Upper lobe of right lung (tissue), 1 donor: ENCODE results near the gene OR4M2. TPM values are rescaled to one million over a fixed set of nuclear protein-coding genes. Genes with fewer than 3 reads are reported as not detected.
"Not testable (repeated sequence)": the region's sequence is repeated elsewhere in the genome, so short reads cannot be mapped to it uniquely, and the experiment has no call there.

ENCODE experiments used
- ATAC-seq: fragments of 200-7000 bp; cut with Tn5 transposase; one replicate; pipeline ENCODE4 v1.9.1; 2020; ENCODE audit warnings: mild to moderate bottlenecking, moderate library complexity
- DNase-seq: peaks from one replicate; pipeline ENCODE4 v3.0.0-alpha.2; 2020
- H3K27ac ChIP-seq: fragments of 200-600 bp; one replicate; pipeline ENCODE4 v1.8.0; 2022
- H3K27me3 ChIP-seq: fragments of 200-600 bp; one replicate; pipeline ENCODE4 v1.8.0; 2022; ENCODE audit warnings: mild to moderate bottlenecking
- H3K36me3 ChIP-seq: fragments of 200-600 bp; one replicate; pipeline ENCODE4 v1.8.0; 2022
- H3K4me1 ChIP-seq: fragments of 200-600 bp; one replicate; pipeline ENCODE4 v1.8.0; 2022
- H3K4me3 ChIP-seq: fragments of 200-600 bp; one replicate; pipeline ENCODE4 v1.8.0; 2022; ENCODE audit warnings: mild to moderate bottlenecking
- H3K9me3 ChIP-seq: fragments of 200-600 bp; one replicate; pipeline ENCODE4 v1.8.0; 2022
- intact Hi-C: fragments of 100-400 bp; cut with DNase I; formaldehyde crosslinking; loops from one replicate; pipeline ENCODE4 v1.11.0; 2022
- long read RNA-seq: library from polyadenylated mRNA; unstranded; transcript quantifications from one replicate; pipeline ENCODE4 v2.0.0, GENCODE V29; 2021
- total RNA-seq: library from RNA; stranded (reverse); fragmentation: NEBNext Ultra II Directional; extraction: Animal tissue kit (Norgen Biotek cat#: 25700); gene quantifications from one replicate; pipeline ENCODE4 v1.2.1, GENCODE V29; 2021
- donor health status: DM: no; HTN: yes; CAD: no; lungs with severe emphysema.

OR4M2 gene
- total RNA-seq, result not detected
- long read RNA-seq, result 0 reads

GRCh38 chr15:22080227-22080626 lies at the start of gene OR4M2:
TSS of gene OR4M2 (plus strand) at chr15:22080527. CDS start at chr15:22080625, 98 bp downstream.
- intact Hi-C loops, H3K36me3 ChIP-seq, H3K4me3 ChIP-seq, H3K9me3 ChIP-seq, H3K27me3 ChIP-seq, H3K4me1 ChIP-seq, DNase-seq, H3K27ac ChIP-seq, ATAC-seq: not testable (repeated sequence)

GRCh38 chr15:22069267-22069666 lies 11.1 kb upstream of the OR4M2 start:
- H3K9me3 ChIP-seq, H3K27me3 ChIP-seq, ATAC-seq, H3K27ac ChIP-seq, intact Hi-C loops, H3K4me3 ChIP-seq, H3K4me1 ChIP-seq, H3K36me3 ChIP-seq, DNase-seq: not testable (repeated sequence)

GRCh38 chr15:22081386-22081785 lies 1.1 kb downstream of the OR4M2 start:
- H3K27ac ChIP-seq, H3K27me3 ChIP-seq, H3K36me3 ChIP-seq, DNase-seq, intact Hi-C loops, H3K4me3 ChIP-seq, H3K4me1 ChIP-seq, ATAC-seq, H3K9me3 ChIP-seq: not testable (repeated sequence)

GRCh38 chr15:22098616-22099253 lies 18.4 kb downstream of the OR4M2 start:
- intact Hi-C loops, H3K36me3 ChIP-seq, H3K4me3 ChIP-seq, H3K9me3 ChIP-seq, H3K4me1 ChIP-seq, ATAC-seq, DNase-seq, H3K27me3 ChIP-seq, H3K27ac ChIP-seq: not testable (repeated sequence)

- H3K36me3 ChIP-seq, DNase-seq, H3K27me3 ChIP-seq, H3K4me3 ChIP-seq, H3K9me3 ChIP-seq, H3K27ac ChIP-seq, intact Hi-C loops, H3K4me1 ChIP-seq: not testable (repeated sequence)
- ATAC-seq, result peak; percentile 49
Observed at GRCh38 chr15:22099289-22099891, 19.1 kb downstream of the OR4M2 start.

- H3K9me3 ChIP-seq, H3K4me3 ChIP-seq, intact Hi-C loops, ATAC-seq, DNase-seq, H3K4me1 ChIP-seq, H3K36me3 ChIP-seq, H3K27me3 ChIP-seq, H3K27ac ChIP-seq: not testable (repeated sequence)
Observed at GRCh38 chr15:22122033-22122432, 41.7 kb downstream of the OR4M2 start.

Other genes with a start within 250 kb of the OR4M2 start
- gene POTEB, start 202.8 kb upstream of the OR4M2 start, total RNA-seq, result not detected